ENCODE measurements around the gene VPS13D. TPM values are rescaled to one million over a fixed set of nuclear protein-coding genes. Genes with fewer than 3 reads are reported as not detected.

Gene VPS13D
- total and polyA plus RNA-seq, 4 donors, result 38.5 to 72.2 (median 46.0) TPM

GRCh38 chr1:12504601-12505000 is 274.8 kb downstream of the VPS13D start:
- no peaks in the 10 kb centered on the region for H3K27me3 ChIP-seq (ENCODE audit: control insufficient read depth, insufficient read depth, low read length)
- H3K4me1 ChIP-seq (ENCODE audit: control insufficient read depth, insufficient read depth, low read length), result peaks cover 30% of the 10 kb centered on the region
- 86% methylated on average over 3 of the region's 11 CpGs for WGBS (ENCODE audit: insufficient coverage)
- DNase-seq (ENCODE audit: low read depth in 4 of 6, low spot score in 6 of 6), result no peak
- H3K36me3 ChIP-seq (ENCODE audit: control insufficient read depth, insufficient read depth, low read length), result peaks cover 38% of the 10 kb centered on the region
- no peak overlapping the region for H3K4me3 ChIP-seq (ENCODE audit: low read depth, low read length)
- no peaks in the 10 kb centered on the region for H3K9me3 ChIP-seq (ENCODE audit: control insufficient read depth, insufficient read depth, low read length)
- peak overlapping the region; percentile 80 for H3K27ac ChIP-seq (ENCODE audit: low read depth, low read length)

GRCh38 chr1:12505231-12505630 is 275.4 kb downstream of the VPS13D start:
- H3K27ac ChIP-seq (ENCODE audit: low read depth, low read length), result peak overlapping the region; percentile 80

GRCh38 chr1:12505639-12506280 is 275.9 kb downstream of the VPS13D start:
- H3K27ac ChIP-seq (ENCODE audit: low read depth, low read length), result peak overlapping the region; percentile 80
- no peaks in the 10 kb centered on the region for H3K9me3 ChIP-seq (ENCODE audit: control insufficient read depth, insufficient read depth, low read length)
- WGBS (ENCODE audit: insufficient coverage), result 57% methylated on average over 10 of the region's 12 CpGs
- peaks cover 42% of the 10 kb centered on the region for H3K36me3 ChIP-seq (ENCODE audit: control insufficient read depth, insufficient read depth, low read length)
- H3K4me3 ChIP-seq (ENCODE audit: low read depth, low read length), result no peak overlapping the region
- no peaks in the 10 kb centered on the region for H3K27me3 ChIP-seq (ENCODE audit: control insufficient read depth, insufficient read depth, low read length)
- DNase-seq (ENCODE audit: low read depth in 4 of 6, low spot score in 6 of 6), result peak in 2 of 6 donors; percentile 28 to 49
- H3K4me1 ChIP-seq (ENCODE audit: control insufficient read depth, insufficient read depth, low read length), result peaks cover 33% of the 10 kb centered on the region

More at GRCh38 chr1:12505231-12505630, 275.4 kb downstream of the VPS13D start:
- Histone ChIP-seq H3K4me3 (ENCODE audit: low read depth, low read length) (no peak overlapping the region), H3K9me3 (ENCODE audit: control insufficient read depth, insufficient read depth, low read length) (no peaks in the 10 kb centered on the region), H3K36me3 (ENCODE audit: control insufficient read depth, insufficient read depth, low read length) (peaks cover 38% of the 10 kb centered on the region), H3K27me3 (ENCODE audit: control insufficient read depth, insufficient read depth, low read length) (no peaks in the 10 kb centered on the region), H3K4me1 (ENCODE audit: control insufficient read depth, insufficient read depth, low read length) (peaks cover 30% of the 10 kb centered on the region)
- 62% methylated on average over 9 of the region's 10 CpGs for WGBS (ENCODE audit: insufficient coverage)
- DNase-seq (ENCODE audit: low read depth in 4 of 6, low spot score in 6 of 6), result peak in 1 of 6 donors; percentile 33

- no peaks in the 10 kb centered on the region for H3K27me3 ChIP-seq (ENCODE audit: control insufficient read depth, insufficient read depth, low read length)
- H3K9me3 ChIP-seq (ENCODE audit: control insufficient read depth, insufficient read depth, low read length), result no peaks in the 10 kb centered on the region
- no peak overlapping the region for H3K4me3 ChIP-seq (ENCODE audit: low read depth, low read length)
- WGBS (ENCODE audit: insufficient coverage), result 95% methylated on average over 10 of the region's 28 CpGs
- DNase-seq (ENCODE audit: low read depth in 4 of 6, low spot score in 6 of 6), result no peak
- peaks cover 42% of the 10 kb centered on the region for H3K36me3 ChIP-seq (ENCODE audit: control insufficient read depth, insufficient read depth, low read length)
- peaks cover 33% of the 10 kb centered on the region for H3K4me1 ChIP-seq (ENCODE audit: control insufficient read depth, insufficient read depth, low read length)
- no peak overlapping the region for H3K27ac ChIP-seq (ENCODE audit: low read depth, low read length)
Measured at GRCh38 chr1:12506281-12507280, 276.8 kb downstream of the VPS13D start.

GRCh38 chr1:12507631-12508030 is 277.8 kb downstream of the VPS13D start:
- Histone ChIP-seq H3K36me3 (ENCODE audit: control insufficient read depth, insufficient read depth, low read length) (peaks cover 38% of the 10 kb centered on the region), H3K27ac (ENCODE audit: low read depth, low read length) (no peak overlapping the region), H3K27me3 (ENCODE audit: control insufficient read depth, insufficient read depth, low read length) (no peaks in the 10 kb centered on the region), H3K9me3 (ENCODE audit: control insufficient read depth, insufficient read depth, low read length) (no peaks in the 10 kb centered on the region), H3K4me1 (ENCODE audit: control insufficient read depth, insufficient read depth, low read length) (peaks cover 33% of the 10 kb centered on the region), H3K4me3 (ENCODE audit: low read depth, low read length) (no peak overlapping the region)
- 80% methylated on average over 11 of the region's 11 CpGs for WGBS (ENCODE audit: insufficient coverage)
- DNase-seq (ENCODE audit: low read depth in 4 of 6, low spot score in 6 of 6), result no peak

GRCh38 chr1:12508849-12509248 is 279.0 kb downstream of the VPS13D start:
- peaks cover 36% of the 10 kb centered on the region for H3K36me3 ChIP-seq (ENCODE audit: control insufficient read depth, insufficient read depth, low read length)
- no peak overlapping the region for H3K4me3 ChIP-seq (ENCODE audit: low read depth, low read length)
- no peaks in the 10 kb centered on the region for H3K9me3 ChIP-seq (ENCODE audit: control insufficient read depth, insufficient read depth, low read length)
- H3K4me1 ChIP-seq (ENCODE audit: control insufficient read depth, insufficient read depth, low read length), result peaks cover 33% of the 10 kb centered on the region
- WGBS (ENCODE audit: insufficient coverage), result 90% methylated on average over 11 of the region's 11 CpGs
- H3K27me3 ChIP-seq (ENCODE audit: control insufficient read depth, insufficient read depth, low read length), result no peaks in the 10 kb centered on the region
- DNase-seq (ENCODE audit: low read depth in 4 of 6, low spot score in 6 of 6), result no peak
- H3K27ac ChIP-seq (ENCODE audit: low read depth, low read length), result no peak overlapping the region

GRCh38 chr1:12511128-12511484 is 281.3 kb downstream of the VPS13D start:
- no peak for DNase-seq (ENCODE audit: low read depth in 4 of 6, low spot score in 6 of 6)
- Histone ChIP-seq H3K27ac (ENCODE audit: low read depth, low read length) (peak overlapping the region; percentile 29), H3K4me1 (ENCODE audit: control insufficient read depth, insufficient read depth, low read length) (peaks cover 12% of the 10 kb centered on the region), H3K4me3 (ENCODE audit: low read depth, low read length) (no peak overlapping the region), H3K36me3 (ENCODE audit: control insufficient read depth, insufficient read depth, low read length) (peaks cover 30% of the 10 kb centered on the region), H3K27me3 (ENCODE audit: control insufficient read depth, insufficient read depth, low read length) (no peaks in the 10 kb centered on the region), H3K9me3 (ENCODE audit: control insufficient read depth, insufficient read depth, low read length) (no peaks in the 10 kb centered on the region)
- WGBS (ENCODE audit: insufficient coverage), result 89% methylated on average over 2 of the region's 3 CpGs

- no peaks in the 10 kb centered on the region for H3K27me3 ChIP-seq (ENCODE audit: control insufficient read depth, insufficient read depth, low read length)
- WGBS (ENCODE audit: insufficient coverage), result 92% methylated on average over 7 of the region's 13 CpGs
Measured at GRCh38 chr1:12511516-12512468, 282.0 kb downstream of the VPS13D start.

GRCh38 chr1:12513181-12513580 is 283.4 kb downstream of the VPS13D start:
- H3K9me3 ChIP-seq (ENCODE audit: control insufficient read depth, insufficient read depth, low read length), result no peaks in the 10 kb centered on the region
- no peak overlapping the region for H3K27ac ChIP-seq (ENCODE audit: low read depth, low read length)
- WGBS (ENCODE audit: insufficient coverage), result 99% methylated on average over 10 of the region's 10 CpGs
- H3K36me3 ChIP-seq (ENCODE audit: control insufficient read depth, insufficient read depth, low read length), result peaks cover 14% of the 10 kb centered on the region
- H3K4me3 ChIP-seq (ENCODE audit: low read depth, low read length), result no peak overlapping the region
- no peak for DNase-seq (ENCODE audit: low read depth in 4 of 6, low spot score in 6 of 6)
- no peaks in the 10 kb centered on the region for H3K27me3 ChIP-seq (ENCODE audit: control insufficient read depth, insufficient read depth, low read length)
- H3K4me1 ChIP-seq (ENCODE audit: control insufficient read depth, insufficient read depth, low read length), result peaks cover 4% of the 10 kb centered on the region

More at GRCh38 chr1:12511516-12512468, 282.0 kb downstream of the VPS13D start:
- peaks cover 6% of the 10 kb centered on the region for H3K4me1 ChIP-seq (ENCODE audit: control insufficient read depth, insufficient read depth, low read length)
- H3K4me3 ChIP-seq (ENCODE audit: low read depth, low read length), result no peak overlapping the region
- DNase-seq (ENCODE audit: low read depth in 4 of 6, low spot score in 6 of 6), result no peak
- peaks cover 26% of the 10 kb centered on the region for H3K36me3 ChIP-seq (ENCODE audit: control insufficient read depth, insufficient read depth, low read length)
- peak overlapping the region; percentile 15 for H3K27ac ChIP-seq (ENCODE audit: low read depth, low read length)
- H3K9me3 ChIP-seq (ENCODE audit: control insufficient read depth, insufficient read depth, low read length), result no peaks in the 10 kb centered on the region
